Hepatocyte (in vitro differentiated cells): ENCODE measurements around the gene ZNF138. TPM values are rescaled to one million over a fixed set of nuclear protein-coding genes. Genes with fewer than 3 reads are reported as not detected.

ENCODE experiments used
- DNase-seq: peaks from one replicate; pipeline ENCODE4 v3.0.0-alpha.2; 2016; ENCODE audit warnings: low spot score
- H2AFZ ChIP-seq: fragments of 200-600 bp; sonication (generic); 2 replicates; pipeline ENCODE4 v1.6.0; 2016; ENCODE audit warnings: antibody characterized with exemption, mild to moderate bottlenecking
- H3K27ac ChIP-seq: fragments of 200-600 bp; sonication (generic); 2 replicates; pipeline ENCODE4 v1.5.1; 2016; ENCODE audit warnings: mild to moderate bottlenecking
- H3K27me3 ChIP-seq: fragments of 200-600 bp; sonication (generic); 2 replicates; pipeline ENCODE4 v1.6.1; 2016
- H3K36me3 ChIP-seq: fragments of 200-600 bp; sonication (generic); replicated peaks from 2 replicates; pipeline ENCODE4 v1.5.1; 2016; ENCODE audit warnings: low read depth; ENCODE audit not compliant: insufficient read depth
- H3K4me1 ChIP-seq: fragments of 200-600 bp; sonication (generic); 2 replicates; pipeline ENCODE4 v1.5.1; 2016; ENCODE audit warnings: mild to moderate bottlenecking, moderate library complexity; ENCODE audit not compliant: insufficient read depth
- H3K4me2 ChIP-seq: fragments of 200-600 bp; sonication (generic); 2 replicates; pipeline ENCODE4 v1.6.0; 2016
- H3K4me3 ChIP-seq: fragments of 200-600 bp; sonication (generic); 2 replicates; pipeline ENCODE4 v1.5.1; 2016; ENCODE audit warnings: mild to moderate bottlenecking
- H3K79me2 ChIP-seq: fragments of 200-600 bp; sonication (generic); 2 replicates; pipeline ENCODE4 v1.6.0; 2017; ENCODE audit warnings: mild to moderate bottlenecking
- H3K9me2 ChIP-seq: fragments of 200-600 bp; sonication (generic); replicated peaks from 2 replicates; pipeline ENCODE4 v1.6.0; 2017; ENCODE audit warnings: mild to moderate bottlenecking; ENCODE audit not compliant: insufficient read depth
- H3K9me3 ChIP-seq: fragments of 200-600 bp; sonication (generic); 2 replicates; pipeline ENCODE4 v1.5.1; 2016; ENCODE audit warnings: low read depth, mild to moderate bottlenecking
- H4K20me1 ChIP-seq: fragments of 200-600 bp; sonication (generic); 2 replicates; pipeline ENCODE4 v1.6.0; 2016; ENCODE audit warnings: mild to moderate bottlenecking; ENCODE audit not compliant: insufficient read depth, poor library complexity, severe bottlenecking
- EZH2 ChIP-seq: fragments of 200-600 bp; sonication (generic); IDR thresholded peaks from 2 replicates; pipeline ENCODE4 v1.6.1; 2016; ENCODE audit warnings: antibody characterized with exemption, mild to moderate bottlenecking, borderline replicate concordance
- EZH2phosphoT487 ChIP-seq: fragments of 200-600 bp; sonication (generic); IDR thresholded peaks from one replicate; pipeline ENCODE4 v1.6.1; 2018; ENCODE audit warnings: antibody characterized with exemption, mild to moderate bottlenecking, low read depth, moderate library complexity; ENCODE audit not compliant: unreplicated experiment, severe bottlenecking
- WGBS: methylation state at CpG from one replicate; pipeline ENCODE4 v1.1.6; 2016; ENCODE audit warnings: low lambda C conversion rate; ENCODE audit errors: missing lambda C conversion rate; 5-methylcytosine and 5-hydroxymethylcytosine counted together
- polyA plus RNA-seq: library from polyadenylated mRNA; unstranded; fragments of >200 nt; fragmentation: Nextera tagmentation; extraction: Ambion mirVana; gene quantifications from 2 replicates; pipeline ENCODE4 v1.2.1, GENCODE V29; 2016
- total RNA-seq: library from RNA; depleted of rRNA; stranded (reverse); fragments of >200 nt; gene quantifications from 2 replicates; pipeline ENCODE4 v1.2.3, GENCODE V29; 2014
- TF ChIP-seq, protein P1 (sequence below): fragments of 200-600 bp; sonication (generic); IDR thresholded peaks from 2 replicates; pipeline ENCODE4 v1.5.1; 2016; ENCODE audit warnings: antibody characterized with exemption, mild to moderate bottlenecking; ENCODE audit not compliant: poor library complexity

Gene ZNF138
- total and polyA plus RNA-seq, 2 experiments from 2014 or later = 3.8 to 9.6 TPM

DNA sequence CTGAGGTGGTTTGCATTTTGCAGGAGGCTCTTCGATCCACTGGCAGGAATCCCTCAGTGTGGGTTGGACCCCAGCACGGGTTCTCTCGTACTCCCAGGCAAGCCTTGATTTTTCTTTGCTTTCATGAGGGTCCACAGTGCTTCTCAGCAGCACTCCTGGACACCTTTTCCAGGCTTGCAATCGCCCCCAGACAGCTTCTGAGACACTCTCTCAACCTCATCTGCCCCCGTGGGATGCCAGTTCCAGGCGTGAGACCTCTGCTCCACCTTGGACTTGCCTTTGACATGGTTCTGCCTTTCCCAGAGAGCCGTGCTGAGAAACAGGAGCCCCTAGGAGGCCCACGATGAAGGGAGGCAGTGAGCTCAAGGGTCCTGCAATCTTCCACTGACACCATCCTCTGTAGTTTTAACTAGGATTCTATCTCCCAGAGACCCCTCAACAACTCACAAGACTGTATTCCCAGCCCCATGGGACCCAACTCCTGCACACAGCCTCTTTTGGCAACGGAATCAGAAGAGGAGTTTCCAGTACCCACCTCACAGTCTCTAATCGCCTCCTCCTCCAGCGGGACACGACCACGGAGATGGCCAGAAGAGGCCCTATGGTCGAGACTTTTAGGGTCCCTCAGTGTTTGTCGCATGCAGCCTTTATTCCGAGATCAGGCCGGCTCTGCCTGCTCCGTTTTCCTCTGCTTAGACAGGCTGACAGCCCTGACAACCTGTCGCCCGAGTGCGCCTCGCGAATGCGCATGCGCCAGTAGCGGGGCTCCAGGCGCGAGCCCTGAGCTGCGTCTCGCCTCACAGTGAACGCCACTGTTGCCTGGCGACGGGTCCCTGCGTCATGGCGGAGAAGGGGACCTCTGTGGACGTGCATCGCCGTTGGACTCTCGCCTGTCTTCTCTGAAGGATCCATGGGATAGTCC is 82.8 kb downstream of the ZNF138 start:
- H3K4me2 ChIP-seq = peak overlapping the region; percentile 53
- DNase-seq = peak; percentile 36
- H3K9me2 ChIP-seq = no peaks in the 10 kb centered on the region
- H3K79me2 ChIP-seq = no peaks in the 10 kb centered on the region
- no peaks in the 10 kb centered on the region for H3K27me3 ChIP-seq
- no peaks in the 10 kb centered on the region for H3K36me3 ChIP-seq
- WGBS = 56% methylated on average over 37 of the region's 39 CpGs
- TF ChIP-seq, protein P1, sequence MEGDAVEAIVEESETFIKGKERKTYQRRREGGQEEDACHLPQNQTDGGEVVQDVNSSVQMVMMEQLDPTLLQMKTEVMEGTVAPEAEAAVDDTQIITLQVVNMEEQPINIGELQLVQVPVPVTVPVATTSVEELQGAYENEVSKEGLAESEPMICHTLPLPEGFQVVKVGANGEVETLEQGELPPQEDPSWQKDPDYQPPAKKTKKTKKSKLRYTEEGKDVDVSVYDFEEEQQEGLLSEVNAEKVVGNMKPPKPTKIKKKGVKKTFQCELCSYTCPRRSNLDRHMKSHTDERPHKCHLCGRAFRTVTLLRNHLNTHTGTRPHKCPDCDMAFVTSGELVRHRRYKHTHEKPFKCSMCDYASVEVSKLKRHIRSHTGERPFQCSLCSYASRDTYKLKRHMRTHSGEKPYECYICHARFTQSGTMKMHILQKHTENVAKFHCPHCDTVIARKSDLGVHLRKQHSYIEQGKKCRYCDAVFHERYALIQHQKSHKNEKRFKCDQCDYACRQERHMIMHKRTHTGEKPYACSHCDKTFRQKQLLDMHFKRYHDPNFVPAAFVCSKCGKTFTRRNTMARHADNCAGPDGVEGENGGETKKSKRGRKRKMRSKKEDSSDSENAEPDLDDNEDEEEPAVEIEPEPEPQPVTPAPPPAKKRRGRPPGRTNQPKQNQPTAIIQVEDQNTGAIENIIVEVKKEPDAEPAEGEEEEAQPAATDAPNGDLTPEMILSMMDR = no peak
- TF ChIP-seq EZH2phosphoT487 (no peak), EZH2 (no peak)
- H3K27ac ChIP-seq = no peak overlapping the region
- no peaks in the 10 kb centered on the region for H4K20me1 ChIP-seq
- H3K9me3 ChIP-seq = no peaks in the 10 kb centered on the region
- no peak overlapping the region for H2AFZ ChIP-seq
- no peak overlapping the region for H3K4me3 ChIP-seq
- no peaks in the 10 kb centered on the region for H3K4me1 ChIP-seq

DNA sequence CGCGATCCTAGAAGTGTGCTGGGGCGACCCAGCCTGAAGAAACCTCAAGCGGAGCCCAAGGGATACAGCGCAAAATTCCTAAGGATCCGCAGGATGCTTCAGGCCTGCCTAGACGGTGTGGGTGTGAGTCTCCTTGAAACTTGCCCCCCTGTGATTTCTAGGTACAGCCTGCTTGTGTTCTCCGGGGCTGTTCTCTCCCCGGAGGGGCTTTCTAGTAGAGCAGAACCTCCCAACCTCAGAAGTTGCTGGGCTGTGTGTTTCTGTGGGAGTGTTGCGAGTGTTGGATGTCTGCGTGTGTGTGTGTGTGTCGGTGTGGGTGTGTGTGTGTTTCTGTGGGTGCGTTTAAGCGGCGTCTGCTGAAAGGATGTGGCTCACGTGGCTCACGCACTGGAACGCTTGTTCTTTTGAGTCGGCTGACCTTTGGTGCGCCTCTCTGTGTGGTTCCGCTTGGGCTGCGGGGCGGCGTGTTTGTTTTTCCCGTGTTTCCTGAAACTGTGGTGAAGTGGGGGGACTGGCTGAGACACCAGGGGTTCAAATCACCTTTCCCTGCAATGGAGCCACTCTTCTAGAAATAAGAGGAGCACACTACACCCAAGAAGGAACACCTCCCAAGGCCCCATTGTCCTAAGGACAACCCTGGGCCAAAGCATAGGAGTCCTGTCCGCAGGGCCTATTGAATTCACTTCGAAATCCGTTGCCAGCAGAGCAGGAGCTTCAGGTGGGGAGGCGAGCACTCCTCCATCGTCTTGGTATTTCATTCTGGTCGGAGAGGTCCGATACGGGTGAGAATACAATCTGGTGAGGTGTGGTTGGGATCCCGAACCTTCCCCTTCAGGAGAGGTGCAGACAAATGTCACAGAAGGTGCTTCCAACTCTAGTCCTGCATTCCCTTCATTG is 83.7 kb downstream of the ZNF138 start:
- Histone ChIP-seq H3K27me3 (no peaks in the 10 kb centered on the region), H3K4me3 (no peak overlapping the region), H3K36me3 (no peaks in the 10 kb centered on the region), H3K4me2 (peak overlapping the region; percentile 53), H2AFZ (no peak overlapping the region), H3K79me2 (no peaks in the 10 kb centered on the region), H4K20me1 (no peaks in the 10 kb centered on the region), H3K27ac (no peak overlapping the region), H3K9me2 (no peaks in the 10 kb centered on the region), H3K4me1 (no peaks in the 10 kb centered on the region), H3K9me3 (no peaks in the 10 kb centered on the region)
- WGBS = 87% methylated on average over 34 of the region's 34 CpGs
- no peak for DNase-seq
- TF ChIP-seq EZH2phosphoT487 = no peak
- TF ChIP-seq, protein P1 = no peak
- no peak for TF ChIP-seq EZH2

DNA sequence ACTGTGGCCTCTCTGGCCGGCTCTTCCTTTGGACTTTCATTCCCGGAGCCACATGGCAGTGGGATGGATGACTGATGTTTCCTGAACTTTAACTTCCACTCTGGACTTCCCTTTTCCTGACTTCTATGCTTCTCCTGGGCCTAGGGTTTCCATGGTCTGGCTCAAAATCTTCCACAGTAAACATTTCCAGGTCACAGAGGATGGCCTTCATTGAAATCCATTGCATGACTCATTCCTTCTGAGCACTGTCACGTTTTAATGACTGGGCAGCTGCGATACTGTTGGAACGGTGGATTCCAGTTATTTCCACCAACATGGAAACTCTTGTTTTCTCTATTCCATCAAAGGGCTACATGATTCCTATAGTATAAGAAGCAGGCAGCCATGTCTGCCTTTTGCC is 84.5 kb downstream of the ZNF138 start:
- no peak for DNase-seq
- H3K27ac ChIP-seq = no peak overlapping the region
- no peak overlapping the region for H2AFZ ChIP-seq
- no peaks in the 10 kb centered on the region for H4K20me1 ChIP-seq
- WGBS = 86% methylated on average over 5 of the region's 5 CpGs
- no peaks in the 10 kb centered on the region for H3K27me3 ChIP-seq
- no peak overlapping the region for H3K4me2 ChIP-seq
- H3K4me1 ChIP-seq = no peaks in the 10 kb centered on the region
- TF ChIP-seq, protein P1 = no peak
- TF ChIP-seq EZH2phosphoT487 = no peak
- no peaks in the 10 kb centered on the region for H3K79me2 ChIP-seq
- H3K9me2 ChIP-seq = no peaks in the 10 kb centered on the region
- H3K9me3 ChIP-seq = no peaks in the 10 kb centered on the region
- no peaks in the 10 kb centered on the region for H3K36me3 ChIP-seq
- H3K4me3 ChIP-seq = no peak overlapping the region
